Dermis blood vessel endothelial cell (primary cell): Measurements from ENCODE around the gene HIPK4. TPM values are rescaled to one million over a fixed set of nuclear protein-coding genes. Genes with fewer than 3 reads are reported as not detected.
A peak's percentile ranks its signal among the peaks of the same experiment; 100 is the strongest.
"Not testable (repeated sequence)": the region's sequence is repeated elsewhere in the genome, so short reads cannot be mapped to it uniquely, and the experiment has no call there.

Experiments used
- DNase-seq: peaks from one replicate; pipeline ENCODE4 v3.0.0; 2010
- total RNA-seq: library from RNA; depleted of rRNA; stranded (reverse); fragments of >200 nt; gene quantifications from 2 replicates; pipeline ENCODE4 v1.2.3, GENCODE V29; 2014

HIPK4 gene
- total RNA-seq, 1 donor from 2014 or later = under 0.01 TPM

DNA sequence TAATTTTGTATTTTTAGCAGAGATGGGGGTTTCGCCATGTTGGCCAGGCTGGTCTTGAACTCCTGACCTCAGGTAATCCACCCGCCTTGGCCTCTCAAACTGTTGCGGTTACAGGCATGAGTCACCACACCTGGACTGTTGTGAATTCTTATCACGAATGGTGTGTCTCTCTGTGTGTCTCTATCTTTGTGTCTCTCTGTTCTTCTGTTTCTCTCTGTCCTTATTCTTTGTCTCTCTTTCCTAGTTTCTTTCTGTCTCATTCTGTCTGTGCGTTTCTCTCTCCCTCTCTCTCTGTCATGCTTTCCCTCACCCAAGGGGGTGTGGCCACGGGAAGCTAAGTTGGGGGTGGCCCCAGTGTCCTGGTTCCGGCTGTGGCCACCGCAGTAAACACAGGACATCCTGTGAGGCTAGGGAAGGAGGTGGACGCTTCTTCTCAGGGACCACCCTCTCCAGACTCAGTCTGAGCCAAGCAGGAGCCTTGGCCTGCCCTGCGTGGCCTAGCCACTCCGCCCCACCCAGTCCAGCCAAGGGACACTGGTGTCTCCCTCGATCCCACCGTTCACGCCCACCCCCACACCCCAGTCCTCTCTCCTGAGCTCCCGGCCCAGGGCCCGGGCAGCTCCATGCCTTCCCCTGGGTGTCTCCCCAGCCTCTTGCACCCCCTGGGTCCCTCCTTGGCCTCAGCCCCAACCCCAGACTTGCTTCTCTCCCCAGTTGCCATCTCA, 27.1 kb upstream of the HIPK4 start:
- peak; percentile 48 for DNase-seq

DNA sequence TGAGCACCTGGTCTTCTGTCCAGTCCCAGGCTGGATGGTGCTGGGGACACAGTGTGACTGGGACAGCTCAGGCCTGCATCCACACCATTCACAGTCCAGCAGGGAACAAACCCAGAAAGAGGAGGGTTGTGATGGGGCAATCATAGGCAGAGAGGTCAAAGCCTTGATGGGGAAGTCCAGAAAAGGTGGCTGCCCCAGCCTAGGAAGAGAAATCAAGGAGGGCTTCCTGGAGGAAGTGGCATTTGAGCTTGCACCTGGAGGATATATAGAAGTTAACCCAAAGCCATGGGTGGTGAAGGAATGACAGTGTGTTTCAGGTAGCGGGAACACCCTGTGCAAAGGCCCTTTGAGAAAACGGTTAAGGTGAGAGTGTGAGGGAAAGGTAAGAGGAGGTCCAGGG, 25.8 kb upstream of the HIPK4 start:
- DNase-seq = no peak

DNA sequence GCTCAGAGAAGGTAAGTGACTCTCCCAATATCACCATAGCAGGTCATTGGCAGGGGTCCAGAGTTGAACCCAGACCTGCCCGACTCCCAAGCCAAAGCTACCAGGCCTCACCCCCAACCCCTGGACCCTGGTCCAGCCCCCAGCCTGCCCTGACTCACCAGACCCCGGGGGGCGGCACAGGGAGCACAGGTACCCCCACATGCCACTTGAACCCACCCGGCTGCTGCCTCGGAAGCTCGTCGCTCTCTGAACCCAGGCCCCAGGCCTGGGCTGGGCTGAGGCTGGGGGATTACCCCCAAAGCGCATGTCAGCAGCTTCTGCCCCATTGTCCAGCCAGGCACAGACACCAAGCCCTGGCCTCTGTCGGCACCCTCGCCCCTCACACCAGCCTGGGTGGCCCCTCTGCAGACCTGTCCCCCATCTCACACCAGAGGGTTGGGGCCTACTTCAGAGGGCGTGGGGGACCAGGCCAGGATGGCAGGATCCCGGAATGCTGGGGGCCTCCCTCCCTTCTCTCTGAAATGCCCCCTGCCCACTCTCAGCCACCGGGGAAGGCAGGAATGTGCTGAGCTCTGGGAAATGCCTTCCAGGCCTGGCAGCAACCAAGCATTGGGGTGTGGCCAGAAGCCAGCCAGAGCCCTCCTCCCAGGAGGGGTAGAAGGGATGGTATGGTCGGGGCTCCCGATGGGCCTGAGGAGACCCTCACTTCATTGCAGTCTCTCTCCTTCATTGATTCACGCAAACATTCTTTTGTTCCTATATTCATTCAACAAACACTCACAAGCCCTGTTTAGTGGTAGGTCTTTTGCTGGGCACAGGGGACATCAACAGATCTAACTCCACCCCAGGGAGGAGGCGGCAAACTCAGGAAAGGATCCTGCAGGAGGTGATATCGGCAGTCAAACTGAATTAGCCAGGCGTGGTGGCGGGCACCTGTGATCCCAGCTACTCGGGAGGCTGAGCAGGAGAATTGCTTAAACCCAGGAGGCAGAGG, 24.9 kb upstream of the HIPK4 start:
- DNase-seq = no peak

DNA sequence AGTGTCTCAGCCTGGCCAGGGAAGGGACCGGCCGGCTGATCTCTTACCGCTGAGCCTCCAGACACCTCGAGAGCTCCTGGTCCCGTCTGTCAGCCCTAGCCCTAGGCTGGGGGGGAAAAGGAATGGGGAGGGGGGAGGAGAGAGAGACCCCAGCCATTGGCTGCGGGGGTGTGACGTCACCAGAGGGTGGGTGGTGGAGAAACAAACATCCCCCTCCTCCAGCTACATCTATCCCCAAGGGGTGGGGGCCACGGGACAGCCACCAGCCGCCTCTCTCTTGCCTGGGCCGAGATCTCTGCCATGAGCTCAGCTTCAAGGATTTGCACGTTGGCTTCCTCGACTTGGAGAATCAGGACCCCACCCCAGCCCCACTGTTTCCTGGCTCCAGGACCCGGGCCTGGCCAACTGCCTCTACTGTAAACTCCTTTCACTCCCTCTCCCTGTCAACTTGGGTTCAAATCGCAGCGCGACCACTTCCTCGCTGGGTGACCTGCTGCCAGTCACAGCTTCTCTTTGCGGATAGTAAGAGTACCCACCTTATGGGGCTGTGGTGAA, 23.4 kb upstream of the HIPK4 start, which contains the start of gene PRX:
PRX (minus strand) TSS at position 88 of the 555 bp plus-strand sequence. CDS start 5,446 bp downstream, outside the sequence.
- no peak for DNase-seq

DNA sequence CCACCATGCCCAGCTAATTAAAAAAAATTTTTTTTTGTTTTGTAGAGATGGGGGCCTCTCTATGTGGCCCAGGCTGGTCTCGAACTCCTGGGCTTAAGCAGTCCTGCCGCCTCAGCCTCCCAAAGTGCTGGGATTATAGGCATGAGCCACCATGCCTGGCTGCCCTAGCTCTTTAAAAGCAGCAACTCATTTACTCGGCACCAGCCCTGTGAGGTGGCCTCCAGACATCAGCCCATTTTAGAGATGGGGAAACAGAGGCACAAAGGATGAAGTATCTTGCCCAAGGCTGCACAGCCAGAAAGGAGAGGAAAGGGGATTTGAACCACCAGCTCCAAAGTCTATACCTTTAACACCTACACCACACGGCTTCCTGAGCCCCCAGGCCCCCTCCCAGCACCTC, 22.9 kb upstream of the HIPK4 start:
- no peak for DNase-seq

DNA sequence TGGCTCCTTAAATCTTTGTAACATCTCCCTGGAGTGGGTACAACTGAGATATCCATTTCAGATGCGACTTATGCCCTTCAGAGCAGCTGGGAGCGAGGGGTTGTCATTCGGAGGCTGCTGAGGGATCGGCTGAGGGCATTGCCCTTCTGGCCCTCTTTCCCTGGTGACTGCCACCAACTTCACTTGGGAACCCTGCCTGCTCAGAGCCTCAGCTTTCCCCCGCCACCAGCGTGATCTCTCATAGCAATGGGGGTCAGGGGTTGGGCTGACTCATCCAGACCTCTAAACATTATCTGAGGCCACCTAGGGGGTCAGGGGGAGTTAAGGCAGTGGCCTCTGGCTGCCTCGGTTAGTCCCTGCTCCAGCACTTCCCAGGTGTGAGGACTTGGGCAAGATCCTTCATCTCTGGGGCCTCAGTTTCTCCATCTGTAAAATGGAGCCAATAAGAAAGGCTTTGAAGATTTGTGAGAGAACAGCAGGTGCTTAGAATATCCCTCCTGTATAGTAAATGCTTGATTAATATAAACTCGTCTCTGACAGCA, 22.0 kb upstream of the HIPK4 start:
- DNase-seq = no peak

DNA sequence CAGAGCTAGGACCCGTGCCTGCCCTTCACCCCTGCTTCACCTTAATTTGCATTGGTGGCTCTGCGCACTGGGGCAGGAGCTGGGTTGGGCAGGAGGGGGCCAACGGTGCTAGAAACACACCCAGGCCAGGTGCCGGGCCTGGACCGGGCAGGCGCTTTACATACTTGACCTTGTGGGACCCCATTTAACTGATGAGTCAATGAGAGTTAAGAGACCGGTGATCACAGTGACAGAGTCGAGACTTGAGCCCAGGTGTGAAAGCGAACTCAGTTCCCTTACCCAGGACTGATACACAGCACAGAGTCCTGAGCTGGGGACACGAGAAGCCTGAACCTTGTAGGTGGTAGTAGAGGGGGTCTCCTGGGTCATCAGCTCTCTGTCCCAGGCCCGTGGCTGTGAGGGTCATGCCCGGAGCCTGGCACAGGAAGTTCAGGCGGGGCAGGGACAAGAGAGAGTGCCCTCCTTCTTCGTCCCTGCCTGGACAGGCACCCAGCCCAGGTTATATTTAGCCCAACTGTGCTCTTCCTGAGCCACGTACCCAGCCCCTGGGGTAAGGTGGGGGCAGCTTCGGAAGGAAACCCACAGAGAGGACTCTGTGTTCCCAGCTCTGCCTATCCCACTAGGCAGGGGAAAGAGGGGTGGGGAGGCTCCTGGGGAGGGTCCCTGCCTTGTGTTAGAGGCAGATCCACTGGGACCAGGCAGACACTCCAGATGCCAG, 21.3 kb upstream of the HIPK4 start:
- DNase-seq = no peak

DNA sequence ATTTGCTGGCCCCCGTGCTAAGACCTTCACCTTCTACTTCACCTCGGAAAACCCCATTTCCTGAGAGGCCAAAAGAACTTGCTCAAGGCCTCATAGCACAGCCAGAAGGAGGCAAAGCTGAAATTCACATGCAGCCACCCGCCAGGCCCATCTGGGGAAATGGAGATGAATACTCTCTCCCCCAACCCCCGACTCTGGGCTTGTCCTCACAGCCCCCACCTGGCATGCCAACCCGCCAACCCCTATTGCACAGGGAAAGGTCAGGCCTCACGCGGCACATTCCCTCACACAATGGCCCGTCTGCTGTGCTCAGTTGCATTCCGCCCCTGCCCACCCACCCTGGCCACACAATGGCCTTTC, 20.0 kb upstream of the HIPK4 start:
- DNase-seq = no peak

DNA sequence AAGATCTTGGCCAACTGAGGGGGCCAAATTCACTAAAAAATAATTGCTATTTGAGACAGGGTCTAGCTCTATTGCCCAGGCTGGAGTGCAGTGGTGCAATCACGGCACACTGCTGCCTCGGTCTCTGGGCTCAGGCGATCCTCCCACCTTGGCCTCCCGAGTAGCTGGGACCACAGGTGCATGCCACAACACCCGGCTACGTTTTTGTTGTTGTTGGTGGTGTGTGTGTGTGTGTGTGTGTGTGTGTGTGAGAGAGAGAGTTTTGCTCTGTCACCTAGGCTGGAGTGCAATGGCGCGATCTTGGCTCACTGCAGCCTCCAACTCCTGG, 18.6 kb upstream of the HIPK4 start:
- DNase-seq = not testable (repeated sequence)

DNA sequence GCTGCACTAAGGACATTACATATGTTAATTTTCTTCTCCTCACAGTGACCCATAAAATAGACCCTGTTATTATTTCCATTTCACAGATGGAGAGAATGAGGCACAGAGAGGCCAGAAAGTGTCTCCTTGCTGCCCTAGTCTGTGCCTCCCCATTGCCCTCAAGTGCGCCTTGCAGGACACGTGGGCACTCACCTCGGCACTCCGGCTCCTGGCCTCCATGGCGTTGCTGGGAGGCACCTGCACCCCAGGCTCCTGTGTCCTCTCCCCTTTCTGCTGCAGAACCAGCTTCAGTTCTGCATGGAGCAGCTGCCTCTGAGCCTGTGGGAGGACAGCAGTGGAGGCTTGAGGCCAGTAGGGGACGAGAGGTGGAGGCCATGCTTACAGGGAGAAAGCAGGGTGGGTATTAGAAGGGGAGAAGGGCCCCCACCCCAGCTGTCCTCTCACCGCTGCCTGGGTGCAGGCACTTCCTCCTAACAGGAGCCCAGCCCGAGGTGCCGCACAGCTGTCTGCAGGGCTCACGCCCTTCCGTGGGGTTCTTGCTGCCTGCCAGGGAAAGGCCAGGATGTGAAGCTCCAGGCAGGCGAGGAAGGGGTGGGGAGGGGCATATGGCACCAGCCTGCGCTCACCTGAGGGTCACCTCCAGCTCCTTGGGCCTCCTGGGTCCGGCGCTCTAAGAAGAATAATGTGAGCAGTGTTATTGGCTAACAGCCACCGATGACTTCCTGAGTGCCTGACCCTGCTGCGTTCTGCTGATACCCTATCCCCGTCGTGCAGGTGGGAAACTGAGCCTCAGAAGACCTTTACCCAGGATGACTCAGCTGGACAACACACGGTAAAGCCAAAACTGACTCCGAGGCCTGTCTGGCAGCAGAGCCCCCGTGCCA, 18.0 kb upstream of the HIPK4 start:
- DNase-seq = no peak

DNA sequence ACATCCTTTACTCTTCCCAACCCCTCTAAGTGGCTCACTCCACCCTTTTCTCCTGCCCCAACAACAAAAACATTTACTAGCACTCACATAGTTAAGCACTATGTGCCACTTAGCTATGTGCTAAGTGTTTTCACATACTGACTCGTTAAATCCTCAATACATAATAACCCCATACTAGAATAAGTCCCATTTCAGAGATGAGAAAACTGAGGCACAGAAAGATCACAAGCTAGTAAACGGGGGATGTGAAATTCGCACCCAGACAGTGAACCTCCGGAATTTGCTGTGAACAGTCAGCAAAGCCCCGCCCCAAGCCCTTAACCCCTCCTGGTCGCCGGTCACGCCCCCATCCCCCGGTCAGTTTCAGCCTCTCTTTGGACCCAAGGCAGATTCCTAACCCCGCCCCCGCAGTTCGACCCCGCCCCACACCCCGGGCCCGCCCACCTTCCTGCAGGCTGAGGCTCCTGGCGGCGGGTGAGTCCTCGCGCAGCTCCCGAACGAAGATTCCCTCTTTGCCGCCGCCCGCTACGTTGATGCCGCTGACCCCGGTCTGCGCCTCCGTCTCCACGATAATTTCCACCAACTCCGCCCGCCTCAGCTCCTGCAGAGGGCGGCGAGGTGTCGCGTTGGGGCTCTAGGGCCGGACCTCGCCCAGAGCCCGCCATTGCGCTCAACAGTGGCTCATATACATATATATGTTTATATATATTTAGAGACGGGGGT, 13.4 kb upstream of the HIPK4 start:
- DNase-seq = peak; percentile 93

DNA sequence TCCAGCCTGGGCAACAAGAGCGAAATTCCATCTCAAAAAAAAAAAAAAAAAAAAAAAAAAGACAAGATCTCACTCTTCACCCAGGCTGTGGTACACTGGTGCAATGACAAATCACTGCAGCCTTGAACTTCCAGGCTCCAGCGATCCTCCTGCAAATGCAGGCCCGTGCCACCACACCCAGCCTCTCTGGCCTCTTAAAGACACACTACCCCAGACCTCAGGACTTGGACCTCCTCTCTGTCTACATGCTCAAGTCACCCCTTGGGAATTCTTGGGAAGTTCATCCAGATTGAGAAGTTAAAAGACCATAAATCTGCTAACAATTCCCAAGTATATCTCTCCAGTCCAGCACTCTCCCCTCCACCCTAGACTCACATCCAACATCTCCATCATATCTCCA, 10.6 kb upstream of the HIPK4 start:
- DNase-seq = no peak

DNA sequence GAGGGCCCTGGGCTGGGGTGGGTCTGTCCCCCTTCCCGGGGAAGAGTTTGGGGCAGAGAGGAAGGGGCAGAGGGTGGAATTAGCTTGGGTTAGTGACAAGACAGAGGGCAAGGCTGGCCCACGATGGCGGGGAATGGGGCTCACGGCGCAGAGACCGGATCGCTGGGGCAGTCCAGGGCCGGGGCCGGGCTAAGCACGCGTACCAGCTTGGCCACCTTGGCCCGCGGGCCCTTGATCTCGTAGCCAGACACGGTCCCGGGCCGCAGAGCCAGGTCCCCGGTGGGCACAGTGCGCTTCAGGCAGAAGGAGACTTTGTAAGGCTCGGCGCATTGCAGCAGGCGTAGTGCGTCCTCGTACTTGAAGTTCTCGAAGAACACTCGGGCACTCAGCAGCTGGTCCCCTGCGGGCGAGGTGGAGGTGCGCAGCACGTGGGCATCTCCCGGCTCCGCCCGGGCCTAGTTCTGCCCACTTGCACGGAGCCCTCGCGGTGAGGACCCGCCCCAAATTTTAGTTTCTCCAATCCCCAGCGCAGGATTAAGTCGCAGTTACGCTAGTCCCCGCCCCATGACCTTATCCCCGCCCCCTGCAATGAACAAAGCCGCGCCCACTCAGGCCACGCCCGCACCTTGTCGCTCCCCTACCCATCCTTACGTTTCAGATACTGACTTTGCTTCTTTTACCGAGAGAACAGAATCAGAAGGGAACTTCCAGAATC, 8.6 kb upstream of the HIPK4 start:
- DNase-seq = peak; percentile 51

DNA sequence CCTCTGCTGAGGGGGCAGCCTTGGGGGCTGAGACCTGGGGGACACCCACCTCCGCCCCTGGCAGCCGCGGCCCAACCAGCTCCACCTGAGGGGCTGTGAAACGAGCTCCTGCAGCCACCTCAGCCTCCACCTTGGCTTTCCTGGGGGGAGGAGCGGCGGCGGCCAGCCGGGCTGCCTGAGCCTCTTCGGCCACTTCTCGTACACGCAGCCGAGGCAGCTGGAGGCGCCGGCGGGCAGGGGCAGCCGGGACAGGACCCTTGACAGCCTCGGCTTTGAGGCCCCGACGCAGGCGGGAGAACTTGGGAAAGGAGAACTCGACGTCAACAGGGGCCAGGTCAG, 7.6 kb upstream of the HIPK4 start:
- DNase-seq = no peak

DNA sequence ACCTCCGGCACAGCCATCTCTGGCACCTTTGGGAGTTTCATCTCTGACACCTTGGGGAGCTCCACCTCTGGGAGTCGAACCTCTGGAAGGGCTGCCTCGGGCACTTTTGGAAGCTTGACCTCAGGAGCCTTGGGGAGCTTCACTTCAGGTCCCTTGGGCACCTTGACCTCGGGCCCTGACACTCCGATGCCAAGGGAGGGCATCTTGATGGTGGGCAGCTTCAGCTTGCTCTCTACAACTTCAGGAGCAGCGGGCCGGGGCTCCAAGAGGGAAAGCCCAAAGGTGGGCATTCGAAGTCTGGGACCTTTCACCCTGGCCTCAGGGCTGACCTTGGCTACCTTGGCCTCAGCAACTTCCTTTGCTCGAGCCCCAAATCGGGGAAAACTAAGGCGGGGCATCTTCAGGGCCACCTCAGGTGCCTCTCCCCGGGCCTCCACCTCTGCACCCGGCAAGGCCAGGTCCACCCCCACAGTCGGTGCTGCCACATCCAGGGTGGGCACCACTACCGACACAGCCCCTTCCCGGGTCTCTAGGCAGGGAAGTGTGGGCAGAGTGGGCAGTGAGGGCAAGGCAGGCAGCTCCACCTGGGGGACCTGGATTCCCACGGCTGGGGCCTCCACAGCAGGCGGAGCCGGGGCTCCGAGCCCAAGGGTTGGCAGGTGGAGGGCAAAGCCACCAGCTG, 7.0 kb upstream of the HIPK4 start:
- DNase-seq = no peak

DNA sequence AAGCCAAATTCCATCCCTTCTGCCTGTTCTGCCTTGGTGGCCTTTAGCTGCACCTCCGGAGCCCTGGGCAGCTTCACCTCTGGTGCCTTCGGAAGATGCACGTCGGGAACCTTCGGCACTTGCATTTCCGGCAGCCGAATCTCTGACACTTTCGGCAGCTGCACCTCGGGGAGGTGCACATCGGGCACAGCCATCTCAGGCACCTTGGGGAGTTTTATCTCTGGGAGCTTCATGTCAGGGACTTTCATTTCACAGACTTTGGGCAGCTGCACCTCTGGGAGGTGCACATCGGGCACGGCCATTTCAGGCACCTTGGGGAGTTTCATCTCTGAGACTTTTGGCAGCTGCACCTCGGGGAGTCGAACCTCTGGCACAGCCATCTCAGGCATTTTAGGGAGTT, 6.0 kb upstream of the HIPK4 start:
- DNase-seq = no peak

DNA sequence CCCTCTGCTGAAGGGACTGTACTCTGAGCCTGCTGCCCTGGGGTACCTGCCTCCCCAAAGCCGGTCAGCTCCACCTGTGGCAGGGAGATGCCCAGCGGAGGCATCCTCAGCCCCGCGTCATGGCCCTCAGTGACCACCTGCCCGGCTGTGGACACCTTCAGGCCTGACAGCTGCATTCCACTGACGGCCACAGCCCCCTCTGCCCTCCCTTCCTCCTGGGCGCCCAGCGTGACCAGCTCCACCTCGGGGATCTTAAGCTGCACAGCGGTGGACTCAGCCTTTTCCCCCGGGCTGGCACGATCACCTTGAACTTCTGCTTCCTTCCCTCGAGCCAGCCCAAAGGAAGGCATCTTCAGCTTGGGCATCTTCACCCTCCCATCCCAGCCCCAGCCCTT, 4.8 kb upstream of the HIPK4 start:
- no peak for DNase-seq

DNA sequence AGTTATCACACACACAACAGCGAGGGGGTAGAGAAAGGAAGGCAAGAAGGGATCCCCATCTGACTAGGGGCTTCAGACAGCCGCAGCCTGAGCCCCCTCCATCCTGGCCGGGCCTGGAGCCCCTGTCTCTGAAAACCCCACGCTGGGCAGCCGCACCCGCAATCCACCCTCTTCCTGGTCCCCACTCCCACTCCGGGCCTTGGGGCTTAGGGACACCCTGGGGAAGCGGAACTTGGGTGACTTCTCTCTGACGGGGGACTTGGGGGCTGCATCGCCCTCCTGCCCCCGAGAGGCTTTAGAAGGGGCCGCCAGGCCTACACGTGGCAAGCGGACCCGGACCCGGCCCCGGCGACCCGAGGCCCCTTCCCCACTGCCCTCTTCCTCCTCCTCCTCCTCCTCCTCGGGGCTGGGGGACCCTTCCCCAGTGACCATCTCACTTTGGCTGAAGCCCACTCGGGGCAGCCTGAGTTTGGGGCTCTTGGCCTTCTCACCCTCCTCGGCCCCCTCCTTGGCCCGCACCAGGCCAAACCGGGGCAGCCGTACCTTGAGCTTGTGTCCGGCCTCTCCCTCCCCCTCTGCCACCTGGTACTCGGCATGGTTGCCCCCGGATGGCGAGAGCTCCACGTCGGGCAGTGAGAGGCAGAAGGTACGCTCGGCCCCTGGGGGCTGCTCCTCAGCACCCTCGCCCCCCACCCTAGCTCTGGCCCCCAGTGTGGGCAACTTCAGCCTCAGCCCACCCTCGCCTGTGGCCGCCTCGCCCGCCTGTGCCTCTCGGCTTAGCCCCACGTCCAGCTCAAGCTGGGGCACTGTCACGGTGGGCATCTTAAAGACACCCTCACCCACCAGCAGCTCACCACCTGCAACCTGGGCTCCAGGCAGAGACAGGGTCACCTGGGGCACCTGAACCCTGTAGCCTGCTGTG, 4.2 kb upstream of the HIPK4 start:
- no peak for DNase-seq
